Body of pancreas (tissue), 4 donors: ENCODE results near the gene WARS2. TPM values are rescaled to one million over a fixed set of nuclear protein-coding genes. Genes with fewer than 3 reads are reported as not detected.
"Not testable (repeated sequence)": the region's sequence is repeated elsewhere in the genome, so short reads cannot be mapped to it uniquely, and the experiment has no call there.

ENCODE experiments used
- ATAC-seq: fragments of 150-250 bp; one replicate; pipeline ENCODE4 v1.9.1; 2016
- DNase-seq, 4 donors: peaks; one replicate each; pipeline ENCODE4 v3.0.0-alpha.2; 2019
- H3K27ac ChIP-seq, 4 donors: fragments of 200-600 bp; sonication (generic); 1 replicate in 3 of 4; 2 replicates in 1 of 4; pipeline versions ENCODE4 v1.5.1 to v1.6.1; 2016 to 2019; ENCODE audit warnings: mild to moderate bottlenecking in 1 of 4, mixed read lengths in 1 of 4, moderate library complexity in 1 of 4
- H3K27me3 ChIP-seq, 2 donors: fragments of 200-600 bp; sonication (generic); one replicate each; pipeline ENCODE4 v1.6.0; 2016; ENCODE audit warnings: mild to moderate bottlenecking in 1 of 2
- H3K36me3 ChIP-seq, 2 donors: fragments of 200-600 bp; sonication (generic); replicated peaks in 1 of 2; 2 replicates each; pipeline ENCODE4 v1.5.1; 2016; ENCODE audit warnings: low read depth in 2 of 2; ENCODE audit not compliant: insufficient read depth in 1 of 2
- H3K4me1 ChIP-seq: fragments of 200-600 bp; sonication (generic); one replicate; pipeline ENCODE4 v1.6.0; 2016
- H3K4me3 ChIP-seq, 2 donors: fragments of 200-600 bp; sonication (generic); 1 replicate in 1 of 2; 2 replicates in 1 of 2; pipeline ENCODE4 v1.5.1; 2016 to 2019
- H3K9me3 ChIP-seq, 3 donors: fragments of 200-600 bp; sonication (generic); 1 replicate in 2 of 3; 2 replicates in 1 of 3; pipeline ENCODE4 v1.5.1; 2016
- POLR2A ChIP-seq, 3 donors: fragments of 450-650 bp; IDR thresholded peaks; one replicate each; pipeline ENCODE4 v1.6.1; 2016; ENCODE audit warnings: antibody characterized with exemption in 3 of 3, mild to moderate bottlenecking in 2 of 3
- WGBS, 2 donors: methylation state at CpG; one replicate each; pipeline ENCODE4 v1.1.5; 2017; 5-methylcytosine and 5-hydroxymethylcytosine counted together
- intact Hi-C: fragments of 100-400 bp; cut with DNase I; formaldehyde crosslinking; loops from one replicate; pipeline ENCODE4 v1.15.1; 2023
- total RNA-seq, 2 donors: library from RNA; depleted of rRNA; stranded (reverse); fragments of >200 nt; gene quantifications; one replicate each; pipeline ENCODE4 v1.1.0, GENCODE V29; 2016
- TF ChIP-seq, protein P1 (sequence below), 7 experiments: fragments of 450-650 bp in 4 of 7; fragments of 200-600 bp in 3 of 7; sonication (generic) in 3 of 7; IDR thresholded peaks; one replicate each; pipeline ENCODE4 v1.5.1; 2016 to 2019; ENCODE audit warnings: antibody characterized with exemption in 7 of 7

The WARS2 gene
- total RNA-seq, 2 donors from 2014 or later: 4.9 to 11.7 TPM

DNA sequence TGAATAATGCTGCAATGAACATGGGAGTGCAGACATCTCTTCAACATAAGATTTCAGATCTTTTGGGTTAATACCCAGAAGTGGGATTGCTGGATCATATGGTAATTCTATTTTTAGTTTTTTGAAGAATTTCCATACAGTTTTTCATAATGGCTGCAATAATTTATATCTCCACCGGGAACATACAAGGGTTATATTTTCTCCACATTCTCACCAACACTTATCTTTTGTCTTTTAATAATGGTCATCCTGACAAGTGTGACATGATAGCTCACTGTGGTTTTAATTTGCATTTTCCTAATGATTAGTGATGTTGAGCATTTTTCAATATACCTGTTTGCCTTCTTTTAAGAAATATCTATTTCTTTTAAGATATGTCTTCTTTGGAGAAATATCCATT, 44.5 kb upstream of the WARS2 start:
- 100% methylated on average over 1 of the region's 1 CpG for WGBS, 2 donors
- ATAC-seq: no peak
- H3K4me3 ChIP-seq: no peak overlapping the region
- H3K36me3 ChIP-seq: no peaks in the 10 kb centered on the region
- DNase-seq: no peak
- no peak overlapping the region for H3K27ac ChIP-seq
- intact Hi-C loops: no loop called here
- TF ChIP-seq POLR2A (IDR thresholded peaks at IDR 0.05): no peak
- TF ChIP-seq, protein P1, sequence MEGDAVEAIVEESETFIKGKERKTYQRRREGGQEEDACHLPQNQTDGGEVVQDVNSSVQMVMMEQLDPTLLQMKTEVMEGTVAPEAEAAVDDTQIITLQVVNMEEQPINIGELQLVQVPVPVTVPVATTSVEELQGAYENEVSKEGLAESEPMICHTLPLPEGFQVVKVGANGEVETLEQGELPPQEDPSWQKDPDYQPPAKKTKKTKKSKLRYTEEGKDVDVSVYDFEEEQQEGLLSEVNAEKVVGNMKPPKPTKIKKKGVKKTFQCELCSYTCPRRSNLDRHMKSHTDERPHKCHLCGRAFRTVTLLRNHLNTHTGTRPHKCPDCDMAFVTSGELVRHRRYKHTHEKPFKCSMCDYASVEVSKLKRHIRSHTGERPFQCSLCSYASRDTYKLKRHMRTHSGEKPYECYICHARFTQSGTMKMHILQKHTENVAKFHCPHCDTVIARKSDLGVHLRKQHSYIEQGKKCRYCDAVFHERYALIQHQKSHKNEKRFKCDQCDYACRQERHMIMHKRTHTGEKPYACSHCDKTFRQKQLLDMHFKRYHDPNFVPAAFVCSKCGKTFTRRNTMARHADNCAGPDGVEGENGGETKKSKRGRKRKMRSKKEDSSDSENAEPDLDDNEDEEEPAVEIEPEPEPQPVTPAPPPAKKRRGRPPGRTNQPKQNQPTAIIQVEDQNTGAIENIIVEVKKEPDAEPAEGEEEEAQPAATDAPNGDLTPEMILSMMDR (IDR thresholded peaks at IDR 0.05): no peak
- H3K27me3 ChIP-seq: no peaks in the 10 kb centered on the region
- H3K4me1 ChIP-seq: no peaks in the 10 kb centered on the region
- no peaks in the 10 kb centered on the region for H3K9me3 ChIP-seq

DNA sequence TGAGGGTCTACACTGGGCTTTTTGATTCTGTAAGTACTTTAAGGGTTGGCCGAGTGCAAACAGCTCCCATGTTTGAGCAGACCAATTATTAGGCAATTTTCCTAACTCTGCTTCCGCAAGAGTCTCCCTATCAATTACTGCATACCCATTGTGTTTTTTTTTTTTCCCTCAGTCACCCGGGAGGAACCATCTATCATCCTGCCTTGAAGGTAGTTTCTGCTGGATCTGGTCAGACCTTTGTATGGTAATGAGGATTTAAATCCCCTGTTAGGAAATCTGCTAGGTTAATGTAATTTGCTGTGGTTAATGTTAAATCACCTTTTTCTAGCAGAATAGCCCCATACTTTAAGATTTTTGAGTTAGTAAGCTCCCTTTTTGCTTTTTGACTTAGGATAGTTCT, 40.8 kb upstream of the WARS2 start:
- DNase-seq: no peak
- H3K4me1 ChIP-seq: no peaks in the 10 kb centered on the region
- ATAC-seq: no peak
- TF ChIP-seq, protein P1 (IDR thresholded peaks at IDR 0.05): no peak
- TF ChIP-seq POLR2A (IDR thresholded peaks at IDR 0.05): no peak
- no peaks in the 10 kb centered on the region for H3K27me3 ChIP-seq
- intact Hi-C loops: no loop called here
- no peaks in the 10 kb centered on the region for H3K9me3 ChIP-seq
- no peak overlapping the region for H3K27ac ChIP-seq
- WGBS, 2 donors: 65 to 83% methylated on average over 3 of the region's 3 CpGs
- no peak overlapping the region for H3K4me3 ChIP-seq
- H3K36me3 ChIP-seq: no peaks in the 10 kb centered on the region

DNA sequence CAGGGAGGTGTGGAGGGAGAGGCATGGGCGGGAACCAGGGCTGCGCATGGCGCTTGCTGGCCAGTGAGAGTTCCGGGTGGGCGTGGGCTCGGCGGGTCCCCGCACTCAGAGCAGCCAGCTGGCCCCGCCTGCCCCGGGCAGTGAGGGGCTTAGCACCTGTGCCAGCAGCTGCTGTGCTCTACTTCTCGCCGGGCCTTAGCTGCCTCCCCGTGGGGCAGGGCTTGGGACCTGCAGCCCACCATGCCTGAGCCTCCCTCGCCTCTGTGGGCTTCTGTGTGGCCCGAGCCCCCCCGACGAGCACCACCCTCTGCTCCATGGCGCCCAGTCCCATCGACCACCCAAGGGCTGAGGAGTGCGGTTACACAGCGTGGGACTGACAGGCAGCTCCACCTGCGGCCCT, 38.6 kb upstream of the WARS2 start:
- Histone ChIP-seq H3K27ac (no peak overlapping the region), H3K4me1 (no peaks in the 10 kb centered on the region), H3K4me3 (no peak overlapping the region), H3K9me3 (no peaks in the 10 kb centered on the region), H3K36me3 (no peaks in the 10 kb centered on the region), H3K27me3 (no peaks in the 10 kb centered on the region)
- TF ChIP-seq POLR2A (IDR thresholded peaks at IDR 0.05): no peak
- TF ChIP-seq, protein P1 (IDR thresholded peaks at IDR 0.05): no peak
- DNase-seq: no peak
- ATAC-seq: no peak
- intact Hi-C loops: no loop called here
- 93% methylated on average over 19 to 21 of the region's 22 CpGs for WGBS, 2 donors

DNA sequence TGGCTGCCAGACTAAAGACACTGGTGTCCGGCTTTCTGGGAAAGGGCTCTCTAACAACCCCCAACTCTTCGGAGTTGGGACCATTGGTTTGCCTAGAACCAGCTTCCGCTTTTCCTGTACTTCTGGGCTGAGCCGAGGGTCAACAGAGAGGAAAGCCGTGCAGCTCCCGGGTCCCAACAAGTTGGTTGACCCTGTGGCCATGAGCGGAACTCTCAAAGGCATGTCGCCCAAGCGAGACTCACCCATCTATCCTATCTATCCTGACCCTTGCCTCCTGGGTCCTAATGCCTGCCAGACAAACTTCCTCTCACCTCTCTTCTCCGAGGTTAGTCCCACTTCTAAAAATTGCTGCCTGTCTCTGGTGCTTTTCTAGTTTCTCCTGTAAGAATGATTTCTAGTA, 32.5 kb upstream of the WARS2 start:
- intact Hi-C loops, ATAC-seq, H3K9me3 ChIP-seq, H3K27ac ChIP-seq, H3K4me1 ChIP-seq, H3K27me3 ChIP-seq, H3K36me3 ChIP-seq, H3K4me3 ChIP-seq, DNase-seq: not testable (repeated sequence)
- WGBS, 2 donors: 93 to 94% methylated on average over 7 to 10 of the region's 10 CpGs

DNA sequence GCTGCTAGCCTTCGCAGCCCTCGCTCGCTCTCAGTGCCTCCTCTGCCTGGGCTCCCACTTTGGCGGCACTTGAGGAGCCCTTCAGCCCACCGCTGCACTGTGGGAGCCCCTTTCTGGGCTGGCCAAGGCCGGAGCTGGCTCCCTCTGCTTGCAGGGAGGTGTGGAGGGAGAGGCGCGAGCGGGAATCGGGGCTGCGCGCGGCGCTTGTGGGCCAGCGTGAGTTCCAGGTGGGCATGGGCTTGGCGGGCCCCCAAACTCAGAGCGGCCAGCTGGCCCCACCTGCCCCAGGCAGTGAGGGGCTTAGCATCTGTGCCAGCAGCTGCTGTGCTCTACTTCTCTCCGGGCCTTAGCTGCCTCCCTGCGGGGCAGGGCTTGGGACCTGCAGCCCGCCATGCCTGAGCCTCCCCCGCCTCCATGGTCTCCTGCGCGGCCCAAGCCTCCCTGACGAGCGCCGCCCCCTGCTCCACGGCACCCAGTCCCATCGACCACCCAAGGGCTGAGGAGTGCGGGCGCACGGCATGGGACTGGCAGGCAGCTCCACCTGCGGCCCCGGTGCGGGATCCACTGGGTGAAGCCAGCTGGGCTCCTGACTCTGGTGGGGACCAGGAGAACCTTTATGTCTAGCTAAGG, 31.0 kb upstream of the WARS2 start:
- H3K4me3 ChIP-seq, ATAC-seq, H3K4me1 ChIP-seq, H3K27me3 ChIP-seq, H3K9me3 ChIP-seq, DNase-seq, H3K27ac ChIP-seq, intact Hi-C loops, H3K36me3 ChIP-seq: not testable (repeated sequence)
- WGBS, 2 donors: 93 to 95% methylated on average over 14 to 31 of the region's 34 CpGs

DNA sequence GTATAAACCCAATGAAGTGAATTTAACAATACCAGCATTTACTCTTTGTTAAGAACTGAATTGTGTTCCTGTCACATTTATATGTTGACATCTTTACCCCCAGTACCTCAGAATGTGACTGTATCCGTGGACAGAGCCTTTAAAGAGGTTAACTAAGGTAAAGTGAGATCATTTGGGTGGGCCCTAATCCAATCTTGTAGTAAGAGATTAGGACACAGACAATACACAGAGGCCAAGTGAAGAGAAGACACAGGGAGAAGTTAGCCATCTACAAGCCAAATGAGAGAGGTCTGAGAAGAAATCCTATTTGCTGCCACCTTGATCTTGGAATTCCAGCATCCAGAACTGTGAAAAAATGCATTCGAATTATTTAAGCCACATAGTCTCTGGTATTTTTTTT, 22.9 kb upstream of the WARS2 start:
- no peak overlapping the region for H3K4me3 ChIP-seq
- no peak for DNase-seq
- no peaks in the 10 kb centered on the region for H3K27me3 ChIP-seq
- 83 to 85% methylated on average over 2 of the region's 2 CpGs for WGBS, 2 donors
- peaks cover 0 to 2% of the 10 kb centered on the region in 2 donors for H3K36me3 ChIP-seq
- TF ChIP-seq, protein P1 (IDR thresholded peaks at IDR 0.05): no peak
- no peak for TF ChIP-seq POLR2A (IDR thresholded peaks at IDR 0.05)
- no peaks in the 10 kb centered on the region for H3K4me1 ChIP-seq
- no peak for ATAC-seq
- H3K9me3 ChIP-seq: no peaks in the 10 kb centered on the region
- intact Hi-C loops: no loop called here
- H3K27ac ChIP-seq: no peak overlapping the region
